Adrenal gland (tissue), 12 donors: ENCODE measurements around the gene GRIN1. TPM values are rescaled to one million over a fixed set of nuclear protein-coding genes. Genes with fewer than 3 reads are reported as not detected.

Experiments
- DNase-seq, 7 donors: peaks; one replicate each; pipeline ENCODE4 v3.0.0-alpha.2; 2019 to 2020
- H3K27ac ChIP-seq, 5 donors: fragments of 200-600 bp; sonication (generic) in 4 of 5; 1 replicate in 3 of 5; 2 replicates in 2 of 5; pipeline versions ENCODE4 v1.5.1 to v1.8.0; 2016 to 2020; ENCODE audit warnings: mild to moderate bottlenecking in 1 of 5
- H3K27me3 ChIP-seq: fragments of 200-600 bp; 2 replicates; pipeline ENCODE4 v1.8.0; 2021
- H3K36me3 ChIP-seq, 2 donors: fragments of 200-600 bp; replicated peaks in 1 of 2; 1 replicate in 1 of 2; 2 replicates in 1 of 2; pipeline versions ENCODE4 v1.5.1 to v1.8.0; 2018 to 2022
- H3K4me1 ChIP-seq, 2 donors: fragments of 200-600 bp; replicated peaks in 1 of 2; 1 replicate in 1 of 2; 2 replicates in 1 of 2; pipeline versions ENCODE4 v1.5.1 to v1.8.0; 2018 to 2021
- H3K4me3 ChIP-seq, 4 donors: fragments of 200-600 bp; sonication (generic) in 3 of 4; one replicate each; pipeline ENCODE4 v1.5.1; 2016 to 2018
- H3K9me3 ChIP-seq, 3 donors: fragments of 200-600 bp; sonication (generic) in 1 of 3; replicated peaks in 1 of 3; 1 replicate in 2 of 3; 2 replicates in 1 of 3; pipeline versions ENCODE4 v1.5.1 to v1.8.0; 2016 to 2021
- CTCF ChIP-seq, 6 experiments: fragments of 450-650 bp in 4 of 6; fragments of 200-600 bp in 2 of 6; sonication (generic) in 1 of 6; IDR thresholded peaks; 1 replicate in 5 of 6; 2 replicates in 1 of 6; pipeline versions ENCODE4 v1.5.1 to v1.8.0; 2016 to 2021; ENCODE audit warnings: antibody characterized with exemption in 6 of 6, mild to moderate bottlenecking in 2 of 6, moderate library complexity in 1 of 6
- POLR2A ChIP-seq, 2 donors: fragments of 450-650 bp; IDR thresholded peaks; one replicate each; pipeline ENCODE4 v1.6.1; 2017; ENCODE audit warnings: antibody characterized with exemption in 2 of 2, mild to moderate bottlenecking in 2 of 2, moderate library complexity in 1 of 2
- WGBS, 4 donors: extraction: QIAGEN DNeasy Blood & Tissue Kit in 2 of 4; methylation state at CpG; one replicate each; pipeline versions ENCODE4 v1.1.5 to v1.1.7; 2013 to 2017; 5-methylcytosine and 5-hydroxymethylcytosine counted together
- intact Hi-C, 2 donors: fragments of 100-400 bp; cut with DNase I; formaldehyde crosslinking; loops; one replicate each; pipeline versions ENCODE4 v1.14.1 to v1.15.0; 2022 to 2023
- polyA plus RNA-seq, 3 donors: library from polyadenylated mRNA; stranded (reverse); fragments of 200-250 nt in 2 of 3; fragments of 350-450 nt in 1 of 3; fragmentation: Illumina TruSeq in 1 of 3; extraction: RNeasy Lipid Tissue Mini Kit (QIAGEN cat#74804) in 1 of 3; gene quantifications; one replicate each; pipeline ENCODE4 v1.2.3, GENCODE V29; 2013 to 2014
- total RNA-seq, 9 donors: library from RNA; depleted of rRNA in 4 of 9; stranded (reverse); fragments of >200 nt in 4 of 9; fragments of 120-200 nt in 1 of 9; fragmentation: NEBNext Ultra II Directional in 1 of 9; extraction: Animal tissue kit (Norgen Biotek cat#: 25700) in 1 of 9; gene quantifications; one replicate each; pipeline versions ENCODE4 v1.1.0 to v1.2.4, GENCODE V29; 2013 to 2023
- donor health status: healthy with polysubstance abuse.
- donor health status: Bipolar disorder and iron deficiency.
- donor health status: DM: yes; HTN: yes; CAD: no.
- donor health status: DM: no; HTN: no; CAD: no.
- donor health status: DM: no; HTN: no; CAD: no.
- donor health status: DM: yes; HTN: yes; CAD: no.

GRIN1 gene
- total and polyA plus RNA-seq, 12 donors, result 0.04 to 0.28 (median 0.10) TPM; not detected in 5

- H3K9me3 ChIP-seq, result no peaks in the 10 kb centered on the region
- peaks cover 0 to 6% of the 10 kb centered on the region in 2 donors for H3K4me1 ChIP-seq
- no peak overlapping the region for H3K27ac ChIP-seq
- DNase-seq, result no peak
- no peaks in the 10 kb centered on the region for H3K27me3 ChIP-seq
- intact Hi-C loops, result no loop called here
- no peak for TF ChIP-seq CTCF (IDR thresholded peaks at IDR 0.05)
- TF ChIP-seq POLR2A (IDR thresholded peaks at IDR 0.05), result no peak
- H3K4me3 ChIP-seq, result no peak overlapping the region
- H3K36me3 ChIP-seq, result peaks cover 0 to 87% of the 10 kb centered on the region in 2 donors
- 87 to 90% (median 90%) methylated on average over 19 to 29 of the region's 29 CpGs for WGBS, 4 donors
Measured at GRCh38 chr9:137108608-137109249, 30.2 kb upstream of the GRIN1 start.

- no peaks in the 10 kb centered on the region for H3K27me3 ChIP-seq
- peaks cover 0 to 6% of the 10 kb centered on the region in 2 donors for H3K4me1 ChIP-seq
- H3K4me3 ChIP-seq, result no peak overlapping the region
- H3K36me3 ChIP-seq, result peaks cover 0 to 80% of the 10 kb centered on the region in 2 donors
- H3K9me3 ChIP-seq, result no peaks in the 10 kb centered on the region
- TF ChIP-seq CTCF (IDR thresholded peaks at IDR 0.05) (no peak), POLR2A (IDR thresholded peaks at IDR 0.05) (no peak)
- H3K27ac ChIP-seq, result no peak overlapping the region
- intact Hi-C loops, result no loop called here
- DNase-seq, result no peak
- 80 to 85% (median 83%) methylated on average over 17 to 34 of the region's 34 CpGs for WGBS, 4 donors
Measured at GRCh38 chr9:137109250-137110146, 29.5 kb upstream of the GRIN1 start.

- Histone ChIP-seq H3K4me1 (peaks cover 5 to 11% of the 10 kb centered on the region in 2 donors), H3K27ac (no peak overlapping the region), H3K4me3 (no peak overlapping the region), H3K36me3 (peaks cover 0 to 71% of the 10 kb centered on the region in 2 donors), H3K27me3 (no peaks in the 10 kb centered on the region), H3K9me3 (no peaks in the 10 kb centered on the region)
- 83 to 90% (median 88%) methylated on average over 15 to 38 of the region's 38 CpGs for WGBS, 4 donors
- no peak for DNase-seq
- intact Hi-C loops, result no loop called here
- no peak for TF ChIP-seq CTCF (IDR thresholded peaks at IDR 0.05)
- TF ChIP-seq POLR2A (IDR thresholded peaks at IDR 0.05), result no peak
Measured at GRCh38 chr9:137110147-137110910, 28.6 kb upstream of the GRIN1 start.
